Measurements from ENCODE around the gene BRIP1. TPM values are rescaled to one million over a fixed set of nuclear protein-coding genes. Genes with fewer than 3 reads are reported as not detected.

Gene BRIP1
- polyA plus RNA-seq, 1 of the 3 experiments (the other 2 are of a cell fraction) = 2.0 TPM

DNA sequence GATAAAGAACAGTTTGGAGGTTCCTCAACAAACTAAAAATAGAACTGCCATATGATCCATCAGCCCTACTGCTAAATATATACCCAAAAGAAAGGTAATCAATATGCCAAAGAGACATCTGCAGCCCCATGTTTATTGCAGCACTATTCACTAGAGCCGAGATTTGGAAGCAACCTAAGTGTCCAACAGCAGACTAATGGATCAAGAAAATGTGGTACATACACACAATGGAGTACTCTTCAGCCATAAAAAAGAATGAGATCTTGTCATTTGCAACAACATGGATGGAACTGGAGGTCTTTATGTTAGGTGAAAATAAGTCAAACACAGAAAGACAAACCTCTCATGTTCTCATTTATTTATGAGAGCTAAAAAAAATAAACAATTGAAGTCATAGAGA lies 223.5 kb downstream of the BRIP1 start:
- H3K9me2 ChIP-seq = no peaks in the 10 kb centered on the region
- ChIA-PET POLR2A (no interaction called here), CTCF (interaction anchor here (1.8 kb wide), 1 partner anchor 9 kb away, joined by 4 read pairs; no protein-coding TSS in a partner anchor)
- H4K20me1 ChIP-seq (ENCODE audit: insufficient read depth) = no peaks in the 10 kb centered on the region
- H3K27me3 ChIP-seq (ENCODE audit: insufficient read depth) = no peaks in the 10 kb centered on the region
- H3F3A ChIP-seq (replicated peaks; ENCODE audit: insufficient read depth) = peaks cover 3% of the 10 kb centered on the region
- no peaks in the 10 kb centered on the region for H3K4me1 ChIP-seq (ENCODE audit: control insufficient read depth in 1 of 2, insufficient read depth in 2 of 2, low read depth in 1 of 2, low read length in 1 of 2)
- no peaks in the 10 kb centered on the region for H3K36me3 ChIP-seq (replicated peaks in 1 of 2; ENCODE audit: control insufficient read depth in 1 of 2, insufficient read depth in 2 of 2, low read length in 1 of 2)
- no peak overlapping the region for H3K4me3 ChIP-seq (ENCODE audit: low read depth in 2 of 2, low read length in 1 of 2)
- no peak for DNase-seq
- no peak overlapping the region for H3K9ac ChIP-seq
- H3K79me2 ChIP-seq (ENCODE audit: insufficient read depth) = no peaks in the 10 kb centered on the region
- H3K9me3 ChIP-seq = no peaks in the 10 kb centered on the region
- WGBS (ENCODE audit: low lambda C conversion rate) = 13% methylated on average over 1 of the region's 1 CpG
- TF ChIP-seq SIN3A (IDR thresholded peaks at IDR 0.05; ENCODE audit: borderline replicate concordance, low read depth, low read length) (no peak), FOXM1 (IDR thresholded peaks at IDR 0.05; ENCODE audit: low read depth) (no peak), RAD21 (IDR thresholded peaks at IDR 0.05; ENCODE audit: low read length) (no peak)
- TF ChIP-seq, protein P1, sequence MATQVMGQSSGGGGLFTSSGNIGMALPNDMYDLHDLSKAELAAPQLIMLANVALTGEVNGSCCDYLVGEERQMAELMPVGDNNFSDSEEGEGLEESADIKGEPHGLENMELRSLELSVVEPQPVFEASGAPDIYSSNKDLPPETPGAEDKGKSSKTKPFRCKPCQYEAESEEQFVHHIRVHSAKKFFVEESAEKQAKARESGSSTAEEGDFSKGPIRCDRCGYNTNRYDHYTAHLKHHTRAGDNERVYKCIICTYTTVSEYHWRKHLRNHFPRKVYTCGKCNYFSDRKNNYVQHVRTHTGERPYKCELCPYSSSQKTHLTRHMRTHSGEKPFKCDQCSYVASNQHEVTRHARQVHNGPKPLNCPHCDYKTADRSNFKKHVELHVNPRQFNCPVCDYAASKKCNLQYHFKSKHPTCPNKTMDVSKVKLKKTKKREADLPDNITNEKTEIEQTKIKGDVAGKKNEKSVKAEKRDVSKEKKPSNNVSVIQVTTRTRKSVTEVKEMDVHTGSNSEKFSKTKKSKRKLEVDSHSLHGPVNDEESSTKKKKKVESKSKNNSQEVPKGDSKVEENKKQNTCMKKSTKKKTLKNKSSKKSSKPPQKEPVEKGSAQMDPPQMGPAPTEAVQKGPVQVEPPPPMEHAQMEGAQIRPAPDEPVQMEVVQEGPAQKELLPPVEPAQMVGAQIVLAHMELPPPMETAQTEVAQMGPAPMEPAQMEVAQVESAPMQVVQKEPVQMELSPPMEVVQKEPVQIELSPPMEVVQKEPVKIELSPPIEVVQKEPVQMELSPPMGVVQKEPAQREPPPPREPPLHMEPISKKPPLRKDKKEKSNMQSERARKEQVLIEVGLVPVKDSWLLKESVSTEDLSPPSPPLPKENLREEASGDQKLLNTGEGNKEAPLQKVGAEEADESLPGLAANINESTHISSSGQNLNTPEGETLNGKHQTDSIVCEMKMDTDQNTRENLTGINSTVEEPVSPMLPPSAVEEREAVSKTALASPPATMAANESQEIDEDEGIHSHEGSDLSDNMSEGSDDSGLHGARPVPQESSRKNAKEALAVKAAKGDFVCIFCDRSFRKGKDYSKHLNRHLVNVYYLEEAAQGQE (IDR thresholded peaks at IDR 0.05; ENCODE audit: low read depth, low read length) = no peak
- TF ChIP-seq, protein P2, sequence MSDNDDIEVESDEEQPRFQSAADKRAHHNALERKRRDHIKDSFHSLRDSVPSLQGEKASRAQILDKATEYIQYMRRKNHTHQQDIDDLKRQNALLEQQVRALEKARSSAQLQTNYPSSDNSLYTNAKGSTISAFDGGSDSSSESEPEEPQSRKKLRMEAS (IDR thresholded peaks at IDR 0.05; ENCODE audit: low read depth) = no peak
- no peak overlapping the region for H3K4me2 ChIP-seq
- H2AFZ ChIP-seq (ENCODE audit: low read depth) = no peak overlapping the region
- no peak overlapping the region for H3K27ac ChIP-seq (ENCODE audit: low read depth in 2 of 2, low read length in 1 of 2)

DNA sequence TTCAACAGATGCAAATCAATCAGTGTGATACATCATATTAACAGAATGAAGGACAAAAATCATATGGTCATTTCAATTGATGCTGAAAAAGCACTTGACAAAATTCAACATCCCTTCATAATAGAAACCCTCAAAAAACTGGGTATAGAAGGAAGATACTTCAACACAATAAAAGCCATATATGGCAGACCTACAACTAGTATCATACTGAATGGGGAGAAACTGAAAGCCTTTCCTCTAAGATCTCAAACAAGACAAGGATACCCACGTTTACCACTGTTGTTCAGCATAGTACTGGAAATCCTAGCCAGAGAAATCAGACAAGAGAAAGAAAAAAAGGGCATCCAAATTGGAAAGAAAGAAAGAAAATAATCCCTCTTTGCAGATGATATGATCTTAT lies 225.2 kb downstream of the BRIP1 start:
- Histone ChIP-seq H3K27me3 (ENCODE audit: insufficient read depth) (no peaks in the 10 kb centered on the region), H3F3A (replicated peaks; ENCODE audit: insufficient read depth) (peaks cover 3% of the 10 kb centered on the region), H3K27ac (ENCODE audit: low read depth in 2 of 2, low read length in 1 of 2) (no peak overlapping the region), H3K4me2 (no peak overlapping the region), H3K9me3 (no peaks in the 10 kb centered on the region; the same call in 1 of the 2 replicates), H3K9me2 (no peaks in the 10 kb centered on the region), H2AFZ (ENCODE audit: low read depth) (no peak overlapping the region), H3K9ac (no peak overlapping the region), H3K4me3 (ENCODE audit: low read depth in 2 of 2, low read length in 1 of 2) (no peak overlapping the region), H3K4me1 (ENCODE audit: control insufficient read depth in 1 of 2, insufficient read depth in 2 of 2, low read depth in 1 of 2, low read length in 1 of 2) (no peaks in the 10 kb centered on the region), H3K36me3 (replicated peaks in 1 of 2; ENCODE audit: control insufficient read depth in 1 of 2, insufficient read depth in 2 of 2, low read length in 1 of 2) (no peaks in the 10 kb centered on the region), H4K20me1 (ENCODE audit: insufficient read depth) (no peaks in the 10 kb centered on the region), H3K79me2 (ENCODE audit: insufficient read depth) (no peaks in the 10 kb centered on the region)
- no peak for DNase-seq
- WGBS (ENCODE audit: low lambda C conversion rate) = 33% methylated on average over 1 of the region's 1 CpG
- POLR2A ChIA-PET = no interaction called here
- CTCF ChIA-PET = interaction anchor here (0.6 to 2.0 kb wide), 2 partner anchors 199 to 813 kb away, joined by 3 to 9 read pairs; no protein-coding TSS in a partner anchor
- TF ChIP-seq, protein P2 (IDR thresholded peaks at IDR 0.05; ENCODE audit: low read depth) = no peak
- TF ChIP-seq, protein P3, sequence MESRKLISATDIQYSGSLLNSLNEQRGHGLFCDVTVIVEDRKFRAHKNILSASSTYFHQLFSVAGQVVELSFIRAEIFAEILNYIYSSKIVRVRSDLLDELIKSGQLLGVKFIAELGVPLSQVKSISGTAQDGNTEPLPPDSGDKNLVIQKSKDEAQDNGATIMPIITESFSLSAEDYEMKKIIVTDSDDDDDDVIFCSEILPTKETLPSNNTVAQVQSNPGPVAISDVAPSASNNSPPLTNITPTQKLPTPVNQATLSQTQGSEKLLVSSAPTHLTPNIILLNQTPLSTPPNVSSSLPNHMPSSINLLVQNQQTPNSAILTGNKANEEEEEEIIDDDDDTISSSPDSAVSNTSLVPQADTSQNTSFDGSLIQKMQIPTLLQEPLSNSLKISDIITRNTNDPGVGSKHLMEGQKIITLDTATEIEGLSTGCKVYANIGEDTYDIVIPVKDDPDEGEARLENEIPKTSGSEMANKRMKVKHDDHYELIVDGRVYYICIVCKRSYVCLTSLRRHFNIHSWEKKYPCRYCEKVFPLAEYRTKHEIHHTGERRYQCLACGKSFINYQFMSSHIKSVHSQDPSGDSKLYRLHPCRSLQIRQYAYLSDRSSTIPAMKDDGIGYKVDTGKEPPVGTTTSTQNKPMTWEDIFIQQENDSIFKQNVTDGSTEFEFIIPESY (IDR thresholded peaks at IDR 0.05; ENCODE audit: borderline replicate concordance, low read depth) = no peak
- TF ChIP-seq, protein P4, sequence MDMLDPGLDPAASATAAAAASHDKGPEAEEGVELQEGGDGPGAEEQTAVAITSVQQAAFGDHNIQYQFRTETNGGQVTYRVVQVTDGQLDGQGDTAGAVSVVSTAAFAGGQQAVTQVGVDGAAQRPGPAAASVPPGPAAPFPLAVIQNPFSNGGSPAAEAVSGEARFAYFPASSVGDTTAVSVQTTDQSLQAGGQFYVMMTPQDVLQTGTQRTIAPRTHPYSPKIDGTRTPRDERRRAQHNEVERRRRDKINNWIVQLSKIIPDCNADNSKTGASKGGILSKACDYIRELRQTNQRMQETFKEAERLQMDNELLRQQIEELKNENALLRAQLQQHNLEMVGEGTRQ (IDR thresholded peaks at IDR 0.05; ENCODE audit: borderline replicate concordance, low read depth, low read length) = no peak
- TF ChIP-seq GATA2 (CRISPR knock-in tag; IDR thresholded peaks at IDR 0.05) (no peak), EZH2phosphoT487 (IDR thresholded peaks at IDR 0.05; ENCODE audit: borderline replicate concordance, low read depth) (no peak), SMC3 (IDR thresholded peaks at IDR 0.05; ENCODE audit: low read depth, low read length) (no peak), NFIC (IDR thresholded peaks at IDR 0.05; ENCODE audit: borderline replicate concordance) (no peak), GABPA (IDR thresholded peaks at IDR 0.05; ENCODE audit: low read depth) (no peak), POLR2AphosphoS5 (IDR thresholded peaks at IDR 0.05; ENCODE audit: low read depth, low read length) (no peak)
- TF ChIP-seq, protein P5, sequence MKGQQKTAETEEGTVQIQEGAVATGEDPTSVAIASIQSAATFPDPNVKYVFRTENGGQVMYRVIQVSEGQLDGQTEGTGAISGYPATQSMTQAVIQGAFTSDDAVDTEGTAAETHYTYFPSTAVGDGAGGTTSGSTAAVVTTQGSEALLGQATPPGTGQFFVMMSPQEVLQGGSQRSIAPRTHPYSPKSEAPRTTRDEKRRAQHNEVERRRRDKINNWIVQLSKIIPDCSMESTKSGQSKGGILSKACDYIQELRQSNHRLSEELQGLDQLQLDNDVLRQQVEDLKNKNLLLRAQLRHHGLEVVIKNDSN (IDR thresholded peaks at IDR 0.05; ENCODE audit: borderline replicate concordance, low read depth) = no peak
- TF ChIP-seq, protein P1 (IDR thresholded peaks at IDR 0.05; ENCODE audit: low read depth, low read length) = no peak

Measured in SK-N-SH (cell line).